K562 (cell line): ENCODE measurements around the gene ABHD8. TPM values are rescaled to one million over a fixed set of nuclear protein-coding genes. Genes with fewer than 3 reads are reported as not detected.
A peak's percentile ranks its signal among the peaks of the same experiment; 100 is the strongest.

ENCODE experiments used
- ATAC-seq: fragments of 200-7000 bp; cut with Tn5 transposase; 3 replicates; pipeline ENCODE4 v1.9.1; 2020; ENCODE audit warnings: moderate library complexity
- BruUV-seq: library from RNA; stranded (reverse); fragments of 400-500 nt; replicated peaks from 2 replicates; lab custom pipeline; 2021; lab: Mats Ljungman, UMichigan
- CTCF ChIA-PET: fragments of 300-600 bp; formaldehyde crosslinking; extraction: SDS; loops from one replicate; lab custom pipeline; 2021; ENCODE audit warnings: low intra/inter-chr PET ratio; lab: Yijun Ruan, JAX
- POLR2A ChIA-PET: fragments of 300-600, 350-650 bp; sonication (Branson Sonifier 250); formaldehyde crosslinking; extraction: SDS; loops from one replicate; lab custom pipeline; 2021; ENCODE audit warnings: antibody characterized with exemption, inconsistent platforms; lab: Yijun Ruan, JAX
- DNase-seq, 4 experiments: peaks; one replicate each; pipeline versions ENCODE4 v3.0.0 to v3.0.0-alpha.2; 2011 to 2018; ENCODE audit warnings: low spot score in 3 of 4, mixed read lengths in 3 of 4; ENCODE audit errors: extremely low read depth in 1 of 4
- FAIRE-seq: peaks from 2 replicates; lab custom pipeline; 2011; peaks lifted over from hg19 to GRCh38; lab: Jason Lieb, UNC
- H2AFZ ChIP-seq: 2 replicates; pipeline ENCODE4 v1.6.0; 2011; ENCODE audit warnings: low read depth, low read length, control low read depth, inconsistent platforms
- H3K27ac ChIP-seq: fragments of 200-600 bp; 3 replicates; pipeline ENCODE4 v1.8.0; 2011; ENCODE audit warnings: low read depth, mild to moderate bottlenecking, control low read depth, inconsistent platforms, low read length, moderate library complexity, mixed read lengths; ENCODE audit errors: extremely low read depth
- H3K27me3 ChIP-seq, 2 experiments: fragments of 300-600 bp in 1 of 2; 2 replicates in 1 of 2; 3 replicates in 1 of 2; pipeline versions ENCODE4 v1.6.0 to v1.8.0; 2011; ENCODE audit warnings: inconsistent platforms in 2 of 2, low read length in 2 of 2, mild to moderate bottlenecking in 1 of 2, mixed read lengths in 1 of 2, moderate library complexity in 1 of 2; ENCODE audit not compliant: control insufficient read depth in 2 of 2, insufficient read depth in 2 of 2
- H3K36me3 ChIP-seq: fragments of 300-600 bp; 3 replicates; pipeline ENCODE4 v1.8.0; 2011; ENCODE audit warnings: mild to moderate bottlenecking, low read length, inconsistent platforms; ENCODE audit not compliant: control insufficient read depth, insufficient read depth
- H3K4me1 ChIP-seq, 2 experiments: fragments of 200-600 bp in 1 of 2; replicated peaks in 1 of 2; 2 replicates in 1 of 2; 3 replicates in 1 of 2; pipeline versions ENCODE4 v1.5.1 to v1.8.0; 2011; ENCODE audit warnings: inconsistent platforms in 2 of 2, low read length in 2 of 2, mild to moderate bottlenecking in 1 of 2, mixed read lengths in 1 of 2, moderate library complexity in 1 of 2; ENCODE audit not compliant: control insufficient read depth in 2 of 2, insufficient read depth in 2 of 2
- H3K4me2 ChIP-seq: 2 replicates; pipeline ENCODE4 v1.6.1; 2011; ENCODE audit warnings: low read length, control low read depth, inconsistent platforms, mixed read lengths; ENCODE audit not compliant: insufficient read depth
- H3K4me3 ChIP-seq: fragments of 200-600 bp; sonication (generic), shearing (Covaris generic); 2 replicates; pipeline ENCODE4 v1.5.1; 2016; ENCODE audit warnings: control low read depth, inconsistent platforms
- H3K79me2 ChIP-seq: fragments of 200-600 bp; 3 replicates; pipeline ENCODE4 v1.8.0; 2011; ENCODE audit warnings: low read length, inconsistent platforms; ENCODE audit not compliant: control insufficient read depth, insufficient read depth
- H3K9ac ChIP-seq, 2 experiments: 2 replicates each; pipeline versions ENCODE4 v1.6.0 to v1.6.1; 2011; ENCODE audit warnings: low read depth in 2 of 2, low read length in 2 of 2, control low read depth in 1 of 2, inconsistent platforms in 1 of 2, mild to moderate bottlenecking in 1 of 2, mixed read lengths in 1 of 2; ENCODE audit not compliant: insufficient read depth in 1 of 2
- H3K9me1 ChIP-seq: one replicate; pipeline ENCODE4 v1.6.0; 2011; ENCODE audit warnings: inconsistent platforms, mild to moderate bottlenecking, low read length, moderate library complexity; ENCODE audit not compliant: control insufficient read depth, insufficient read depth
- H3K9me3 ChIP-seq: replicated peaks from 2 replicates; pipeline ENCODE4 v1.5.1; 2011; ENCODE audit warnings: low read depth, low read length, inconsistent platforms; ENCODE audit not compliant: control insufficient read depth, insufficient read depth
- H4K20me1 ChIP-seq: replicated peaks from 2 replicates; pipeline ENCODE4 v1.6.1; 2011; ENCODE audit warnings: low read length, inconsistent platforms, mixed read lengths; ENCODE audit not compliant: control insufficient read depth, insufficient read depth
- ARID1B ChIP-seq: fragments of 450-650 bp; IDR thresholded peaks from 2 replicates; pipeline ENCODE4 v1.6.1; 2016; ENCODE audit warnings: antibody characterized with exemption, mild to moderate bottlenecking, inconsistent platforms
- FOXP4 ChIP-seq: sonication (generic); formaldehyde crosslinking; IDR thresholded peaks from 2 replicates; pipeline ENCODE4 v1.8.0; 2022; ENCODE audit warnings: mild to moderate bottlenecking, missing genetic modification reagents, borderline replicate concordance
- HINFP ChIP-seq: fragments of 450-650 bp; conservative IDR thresholded peaks from 2 replicates; pipeline ENCODE4 v1.6.1; 2016; ENCODE audit warnings: missing genetic modification characterization, low read depth, mild to moderate bottlenecking, control low read depth, missing compliant biosample characterization
- MLLT1 ChIP-seq, 2 experiments: fragments of 450-650 bp; IDR thresholded peaks; 2 replicates each; pipeline ENCODE4 v1.6.1; 2016
- MXD1 ChIP-seq: fragments of 250-450 bp; sonication (Bioruptor Pico); IDR thresholded peaks from 2 replicates; pipeline ENCODE4 v1.8.0; 2021; ENCODE audit warnings: borderline replicate concordance, mild to moderate bottlenecking, moderate library complexity; ENCODE audit not compliant: poor library complexity, severe bottlenecking
- NCOA4 ChIP-seq: fragments of 450-650 bp; IDR thresholded peaks from 2 replicates; pipeline ENCODE4 v1.6.1; 2018; ENCODE audit warnings: mild to moderate bottlenecking; ENCODE audit not compliant: partially characterized antibody
- NR2C2 ChIP-seq, 2 experiments: fragments of 200-800 bp in 1 of 2; sonication (Bioruptor generic) in 1 of 2; sonication (generic) in 1 of 2; formaldehyde crosslinking in 1 of 2; IDR thresholded peaks; 2 replicates each; pipeline versions ENCODE4 v1.6.1 to v1.8.0; 2016 to 2022; ENCODE audit warnings: mild to moderate bottlenecking in 1 of 2, missing compliant biosample characterization in 1 of 2, missing genetic modification characterization in 1 of 2, missing genetic modification reagents in 1 of 2
- PKNOX1 ChIP-seq: fragments of 450-650 bp; IDR thresholded peaks from 2 replicates; pipeline ENCODE4 v1.6.1; 2016
- RFX5 ChIP-seq: IDR thresholded peaks from 2 replicates; pipeline ENCODE4 v1.6.1; 2011; ENCODE audit warnings: low read depth, mild to moderate bottlenecking, improper control_type of control experiment, low read length
- XRCC5 ChIP-seq: fragments of 200-400 bp; formaldehyde crosslinking; IDR thresholded peaks from 2 replicates; pipeline ENCODE4 v1.6.1; 2017; ENCODE audit warnings: low read depth, mild to moderate bottlenecking, low read length
- ZNF431 ChIP-seq: sonication (generic); formaldehyde crosslinking; IDR thresholded peaks from 2 replicates; pipeline ENCODE4 v1.8.0; 2022; ENCODE audit warnings: mild to moderate bottlenecking, missing genetic modification reagents
- ZNF449 ChIP-seq: fragments of 250-450 bp; sonication (Bioruptor Pico); IDR thresholded peaks from 2 replicates; pipeline ENCODE4 v1.8.0; 2022; ENCODE audit warnings: moderate library complexity, mild to moderate bottlenecking, inconsistent platforms
- WGBS: fragments of 100-300 bp; shearing (Covaris generic); methylation state at CpG from one replicate; pipeline ENCODE4 v1.1.6; 2016; ENCODE audit warnings: low coverage, mixed read lengths; ENCODE audit not compliant: insufficient coverage; ENCODE audit errors: missing lambda C conversion rate; 5-methylcytosine and 5-hydroxymethylcytosine counted together
- in situ Hi-C: fragments of 300-500 bp; cut with MboI; formaldehyde crosslinking; loops from 4 replicates; pipeline ENCODE4 v1.15.0; 2018; ENCODE audit warnings: inconsistent platforms, mixed read lengths
- intact Hi-C: fragments of 100-400 bp; cut with micrococcal nuclease; formaldehyde crosslinking; loops from 2 replicates; pipeline ENCODE4 v1.14.2; 2022
- polyA plus RNA-seq, 8 experiments: library from polyadenylated mRNA; depleted of rRNA in 4 of 8; stranded (reverse) in 5 of 8; unstranded in 3 of 8; fragments of >200 nt; fragmentation: Nextera tagmentation in 2 of 8; fragmentation: Illumina TruSeq in 1 of 8; extraction: Ambion mirVana in 2 of 8; extraction: Trizol in 1 of 8; gene quantifications; 2 replicates each; pipeline versions ENCODE4 v1.2.1 to v1.2.3, GENCODE V29; 2011 to 2014; ENCODE audit warnings: inconsistent platforms in 1 of 8, missing spikeins in 1 of 8
- total RNA-seq, 7 experiments: library from RNA; depleted of rRNA in 6 of 7; stranded (reverse); fragments of >200 nt in 6 of 7; fragmentation: Illumina TruSeq in 2 of 7; extraction: Trizol in 2 of 7; gene quantifications; 2 replicates each; pipeline versions ENCODE4 v1.2.1 to v1.2.3, GENCODE V29; 2011 to 2021; ENCODE audit warnings: low replicate concordance in 1 of 7

The ABHD8 gene
- total and polyA plus RNA-seq, 9 of the 15 experiments (the other 6 are each of a cell fraction or from before 2014, with no cell fraction given): 0.04 to 6.6 (median 2.0) TPM; not detected in 1

DNA sequence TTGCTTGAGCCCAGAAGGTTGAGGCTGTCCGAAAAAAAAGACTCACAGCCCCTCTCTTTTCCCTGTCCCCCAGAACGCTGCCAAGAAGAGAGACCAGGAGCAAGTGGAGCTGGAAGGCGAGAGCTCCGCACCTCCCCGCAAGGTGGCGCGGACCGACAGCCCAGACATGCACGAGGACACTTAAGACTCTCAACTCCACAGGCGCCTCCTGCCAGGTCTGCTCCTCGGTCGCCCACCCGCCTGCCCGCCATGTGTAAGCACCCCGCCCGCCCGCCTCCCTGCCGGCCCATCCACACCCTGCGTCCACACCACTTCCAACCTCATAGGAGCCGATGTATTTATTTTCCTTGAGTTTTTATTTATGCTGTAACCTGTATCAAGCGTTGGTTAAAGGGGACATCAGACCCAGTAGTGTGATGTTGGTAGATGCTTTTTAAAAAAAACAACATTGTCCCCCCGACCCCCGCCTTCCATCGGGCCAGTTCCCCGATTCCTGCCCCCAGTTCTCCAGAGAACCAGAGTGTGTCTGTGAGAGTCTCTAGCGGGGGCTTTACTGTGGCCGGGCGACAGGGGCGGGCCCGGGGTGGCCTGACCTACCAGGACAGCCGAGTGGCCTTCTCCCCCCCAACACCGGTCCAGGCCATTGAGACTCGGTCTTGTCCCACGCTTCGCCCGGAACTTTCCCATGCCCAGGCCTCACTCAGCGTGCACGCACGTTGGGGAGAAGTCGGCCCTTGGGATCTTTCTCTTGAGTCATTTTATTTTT, 16.4 kb upstream of the ABHD8 start:
- ATAC-seq: no peak
- no peak overlapping the region for H2AFZ ChIP-seq
- no peak overlapping the region for H3K9ac ChIP-seq
- intact Hi-C loops: no loop called here
- no peaks in the 10 kb centered on the region for H4K20me1 ChIP-seq
- no peaks in the 10 kb centered on the region for H3K27me3 ChIP-seq
- no peak overlapping the region for H3K27ac ChIP-seq
- H3K9me1 ChIP-seq: no peaks in the 10 kb centered on the region
- TSS peak; percentile 55 for BruUV-seq
- 94% methylated on average over 22 of the region's 40 CpGs for WGBS
- FAIRE-seq: no peak
- in situ Hi-C loops: no loop called here
- DNase-seq: no peak
- CTCF ChIA-PET: no interaction called here
- TF ChIP-seq ZNF431 (CRISPR knock-in tag): no peak
- no peak for TF ChIP-seq NCOA4
- TF ChIP-seq XRCC5: no peak
- TF ChIP-seq MXD1 (CRISPR knock-in tag): no peak
- TF ChIP-seq NR2C2 (CRISPR knock-in tag; IDR thresholded peaks at IDR 0.05): no peak
- TF ChIP-seq NR2C2 (tag; IDR thresholded peaks at IDR 0.05): no peak
- TF ChIP-seq ARID1B: no peak
- TF ChIP-seq FOXP4 (CRISPR knock-in tag): no peak
- no peak for TF ChIP-seq HINFP
- TF ChIP-seq ZNF449 (CRISPR knock-in tag): no peak
- TF ChIP-seq MLLT1 (IDR thresholded peaks at IDR 0.05): no peak
- no peak for TF ChIP-seq PKNOX1
- no peak for TF ChIP-seq RFX5
- TF ChIP-seq, all 486 proteins: peak for 0
- POLR2A ChIA-PET: no interaction called here
- H3K9me3 ChIP-seq: no peaks in the 10 kb centered on the region
- peaks cover 5 to 33% of the 10 kb centered on the region in 2 experiments; a peak in 4 of 5 replicates for H3K4me1 ChIP-seq
- no peaks in the 10 kb centered on the region; the same call in 2 of the 3 replicates for H3K79me2 ChIP-seq
- H3K36me3 ChIP-seq: peaks cover 56% of the 10 kb centered on the region
- no peak overlapping the region for H3K4me3 ChIP-seq
- no peak overlapping the region for H3K4me2 ChIP-seq
